WERI-Rb-1 (cell line): ENCODE measurements around the gene CBR3.

ENCODE experiments used
- DNase-seq: peaks from one replicate; pipeline ENCODE4 v3.0.0-alpha.2; 2020
- H3K27ac ChIP-seq: fragments of 250-450 bp; sonication (Bioruptor Pico); 2 replicates; pipeline ENCODE4 v1.5.1; 2020; ENCODE audit warnings: mild to moderate bottlenecking, moderate library complexity
- H3K27me3 ChIP-seq: fragments of 250-450 bp; sonication (Bioruptor Pico); 2 replicates; pipeline ENCODE4 v1.5.1; 2021; ENCODE audit warnings: mild to moderate bottlenecking, low read depth, moderate library complexity; ENCODE audit not compliant: insufficient read depth, severe bottlenecking
- H3K36me3 ChIP-seq: fragments of 250-450 bp; sonication (Bioruptor Pico); 2 replicates; pipeline ENCODE4 v1.5.1; 2020; ENCODE audit warnings: mild to moderate bottlenecking, moderate library complexity
- H3K4me3 ChIP-seq: 2 replicates; pipeline ENCODE4 v1.5.1; 2011; ENCODE audit warnings: low read depth, mild to moderate bottlenecking, control low read depth, low read length
- H3K9me3 ChIP-seq: fragments of 250-450 bp; sonication (Bioruptor Pico); 2 replicates; pipeline ENCODE4 v1.5.1; 2021; ENCODE audit warnings: mild to moderate bottlenecking, moderate library complexity; ENCODE audit not compliant: severe bottlenecking
- CTCF ChIP-seq: IDR thresholded peaks from 2 replicates; pipeline ENCODE4 v1.5.1; 2011; ENCODE audit warnings: low read depth, mild to moderate bottlenecking, control low read depth, inconsistent platforms, low read length

Gene CBR3

GRCh38 chr21:36174780-36175179, 39.9 kb downstream of the CBR3 start:
- H3K36me3 ChIP-seq, result peaks cover 20% of the 10 kb centered on the region
- TF ChIP-seq CTCF, result no peak
- H3K9me3 ChIP-seq, result peaks cover 4% of the 10 kb centered on the region
- DNase-seq, result no peak
- H3K27ac ChIP-seq, result no peak overlapping the region
- no peak overlapping the region for H3K4me3 ChIP-seq
- H3K27me3 ChIP-seq, result no peaks in the 10 kb centered on the region

GRCh38 chr21:36175771-36176565, 41.1 kb downstream of the CBR3 start:
- Histone ChIP-seq H3K9me3 (peaks cover 9% of the 10 kb centered on the region), H3K4me3 (no peak overlapping the region), H3K27me3 (no peaks in the 10 kb centered on the region), H3K27ac (peak overlapping the region; percentile 55), H3K36me3 (peaks cover 24% of the 10 kb centered on the region)
- TF ChIP-seq CTCF, result peak; percentile 8; the same call in 1 of the 2 replicates
- peak; percentile 31 for DNase-seq

- Histone ChIP-seq H3K27ac (peak overlapping the region; percentile 25; the same call in 1 of the 2 replicates), H3K4me3 (no peak overlapping the region), H3K36me3 (peaks cover 29% of the 10 kb centered on the region), H3K9me3 (peaks cover 10% of the 10 kb centered on the region), H3K27me3 (no peaks in the 10 kb centered on the region)
- DNase-seq, result no peak
- no peak for TF ChIP-seq CTCF
Measured at GRCh38 chr21:36178349-36178748, 43.5 kb downstream of the CBR3 start.

- H3K4me3 ChIP-seq, result no peak overlapping the region
- no peaks in the 10 kb centered on the region for H3K27me3 ChIP-seq
- peaks cover 29% of the 10 kb centered on the region for H3K36me3 ChIP-seq
- H3K27ac ChIP-seq, result no peak overlapping the region
- peaks cover 10% of the 10 kb centered on the region for H3K9me3 ChIP-seq
- TF ChIP-seq CTCF, result no peak
- DNase-seq, result no peak
Measured at GRCh38 chr21:36179145-36179544, 44.3 kb downstream of the CBR3 start.

- Histone ChIP-seq H3K27me3 (no peaks in the 10 kb centered on the region), H3K9me3 (peaks cover 10% of the 10 kb centered on the region), H3K4me3 (no peak overlapping the region), H3K27ac (no peak overlapping the region), H3K36me3 (peaks cover 36% of the 10 kb centered on the region)
- no peak for TF ChIP-seq CTCF
- no peak for DNase-seq
Measured at GRCh38 chr21:36180963-36181362, 46.1 kb downstream of the CBR3 start.
